Measurements from ENCODE around the gene TPRX1. TPM values are rescaled to one million over a fixed set of nuclear protein-coding genes. Genes with fewer than 3 reads are reported as not detected.
"Not testable (repeated sequence)": the region's sequence is repeated elsewhere in the genome, so short reads cannot be mapped to it uniquely, and the experiment has no call there.

TPRX1 gene
- total RNA-seq, 2 donors from 2014 or later: not detected

DNA sequence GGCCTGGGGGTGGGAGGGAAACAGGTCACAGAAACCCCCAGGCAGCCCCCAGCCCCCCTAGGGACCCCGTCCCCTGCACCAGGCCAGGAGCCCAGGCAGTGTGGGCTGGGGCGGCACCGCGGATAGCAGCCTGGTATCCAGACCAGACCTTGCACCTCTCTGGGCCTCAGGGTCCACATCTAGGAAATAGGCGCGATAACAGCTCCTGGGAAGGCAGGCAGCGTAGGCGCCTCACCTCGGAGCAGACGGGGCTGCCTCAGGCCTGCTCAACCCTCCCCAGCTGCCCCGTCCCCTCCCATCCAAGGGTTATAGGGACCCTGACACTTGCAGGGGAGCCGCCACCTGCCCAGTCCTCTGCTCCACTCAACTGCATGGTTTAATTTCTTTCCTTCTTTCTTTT, 680 bp downstream of the TPRX1 start:
- DNase-seq (ENCODE audit: low spot score); intact Hi-C loops (cut with DNase I): not testable (repeated sequence)

DNA sequence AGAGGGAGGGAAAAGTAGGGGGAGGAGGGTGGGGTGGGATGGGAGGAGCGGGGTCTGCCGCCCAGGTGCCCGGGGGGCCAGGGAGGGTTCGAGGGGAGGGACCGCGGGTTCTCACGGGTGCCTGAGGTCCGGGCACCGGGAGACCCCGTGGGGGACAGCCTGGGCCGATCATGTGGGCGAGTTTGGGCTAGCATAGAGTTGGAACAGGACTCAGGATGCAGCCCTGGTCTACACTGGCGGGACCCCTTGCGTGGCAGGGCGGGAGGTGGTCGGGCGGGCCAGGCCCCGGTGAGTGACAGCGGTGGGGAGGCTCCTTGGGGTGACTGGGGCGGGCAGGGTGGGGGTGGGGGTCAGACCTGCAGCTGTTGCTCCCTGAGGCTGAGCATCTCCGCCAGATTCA, 1.2 kb downstream of the TPRX1 start:
- intact Hi-C loops (cut with DNase I); DNase-seq (ENCODE audit: low spot score): not testable (repeated sequence)

DNA sequence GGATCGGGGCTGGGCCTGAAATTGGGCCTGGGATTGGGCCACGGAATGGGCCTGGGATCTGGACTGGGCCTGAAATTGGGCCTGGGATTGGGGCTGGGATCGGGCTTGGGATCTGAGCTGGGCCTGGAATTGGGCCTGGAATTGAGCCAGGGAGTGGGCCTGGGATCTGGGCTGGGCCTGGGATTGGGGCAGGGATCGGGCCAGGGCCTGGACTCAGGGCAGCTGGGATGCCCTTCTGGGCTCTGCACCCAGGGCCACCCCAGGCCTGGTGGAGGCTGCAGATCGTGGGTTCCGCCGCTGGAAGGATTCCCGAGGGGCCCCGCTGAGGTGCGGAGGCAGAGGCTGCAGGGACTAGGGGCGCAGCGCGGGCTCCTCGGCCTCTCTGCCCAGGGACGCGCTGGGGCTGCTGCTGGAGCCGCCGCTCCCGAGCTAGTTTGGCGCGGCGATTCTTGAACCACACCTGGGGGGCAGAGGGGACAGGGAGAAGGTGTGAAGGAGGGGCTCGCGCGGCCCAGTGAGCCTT, 1.8 kb downstream of the TPRX1 start:
- intact Hi-C loops (cut with DNase I): no loop called here
- DNase-seq (ENCODE audit: low spot score): no peak

DNA sequence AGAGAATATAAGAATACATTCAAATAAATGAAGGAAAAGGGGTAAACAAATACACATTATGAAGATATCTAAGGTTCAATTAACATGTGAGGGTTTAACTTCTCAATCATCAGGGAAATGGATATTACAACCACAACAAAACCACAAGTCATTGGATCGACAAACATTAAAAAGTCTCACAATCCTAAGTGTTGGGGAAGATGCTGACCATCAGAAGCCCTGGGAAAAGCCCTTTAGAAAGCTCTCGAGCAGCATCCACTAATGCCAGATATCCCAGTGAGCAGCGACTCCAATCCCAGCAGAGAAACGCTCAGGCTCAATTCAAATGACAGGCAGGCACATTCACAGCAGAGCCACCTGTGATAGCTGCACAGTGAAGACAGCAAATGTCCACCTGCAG, 3.1 kb downstream of the TPRX1 start:
- intact Hi-C loops (cut with DNase I): no loop called here
- no peak for DNase-seq (ENCODE audit: low spot score)

DNA sequence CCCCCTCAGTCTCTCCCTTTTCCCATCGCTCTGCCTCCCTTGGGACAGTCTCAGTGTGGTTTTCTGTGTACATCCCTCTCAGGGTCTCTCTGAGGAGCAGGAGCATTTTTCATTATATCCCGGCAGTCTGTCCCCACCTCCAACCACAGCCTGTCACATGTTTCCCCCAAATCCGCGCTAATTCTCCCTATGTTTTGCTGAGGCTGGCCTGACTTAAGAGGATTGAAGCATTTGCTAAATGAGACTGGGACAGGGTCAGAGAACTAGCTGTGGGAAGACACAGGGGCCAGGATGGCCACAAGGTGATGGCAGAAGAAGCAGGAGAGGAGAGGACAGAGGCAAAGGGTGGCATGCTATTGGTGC, 5.5 kb downstream of the TPRX1 start:
- no peak for DNase-seq (ENCODE audit: low spot score)
- intact Hi-C loops (cut with DNase I): no loop called here

DNA sequence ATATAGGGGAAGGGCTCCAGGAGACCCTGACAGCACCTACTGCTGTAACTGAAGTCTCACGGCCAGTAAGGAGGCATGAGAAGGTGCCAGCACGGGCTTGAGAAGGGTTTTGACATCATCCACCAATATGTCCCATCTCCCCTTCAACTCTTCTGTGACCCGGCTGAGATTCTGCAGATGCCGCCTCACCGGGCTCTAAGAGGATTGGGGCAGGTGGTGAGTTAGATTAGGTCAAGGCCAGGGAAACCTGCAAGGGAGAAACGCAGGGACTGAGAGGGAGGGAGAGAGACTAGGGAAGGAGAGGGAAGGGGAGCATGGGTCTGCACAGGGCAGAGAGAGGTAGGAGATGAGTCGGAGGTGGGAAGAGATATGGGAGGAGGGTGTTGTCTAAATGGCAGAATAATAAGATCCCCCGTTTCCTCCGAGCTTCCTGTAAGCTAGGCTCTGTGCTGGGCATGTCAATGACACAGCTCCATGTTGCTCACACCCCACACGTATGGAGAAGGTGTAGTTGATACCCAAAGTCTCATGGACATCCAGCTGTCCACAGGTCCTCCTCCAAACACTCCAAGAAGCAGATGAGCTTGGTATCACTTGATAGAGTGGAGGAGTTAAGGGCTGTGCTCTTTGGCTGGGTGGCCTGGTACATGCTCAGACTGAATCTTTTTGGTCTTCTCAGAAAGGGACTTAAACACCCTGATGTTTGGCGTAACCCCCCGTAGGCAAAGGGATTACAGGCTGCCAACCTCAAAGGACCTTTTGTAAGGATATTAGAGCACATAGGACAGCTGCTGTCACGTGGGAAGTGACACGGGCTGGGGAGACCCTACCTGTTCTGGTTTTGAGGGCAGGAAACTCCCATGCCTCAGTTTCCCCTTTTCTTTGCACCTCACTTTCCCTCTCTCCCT, 6.1 kb downstream of the TPRX1 start:
- intact Hi-C loops (cut with DNase I): no loop called here
- no peak for DNase-seq (ENCODE audit: low spot score)

DNA sequence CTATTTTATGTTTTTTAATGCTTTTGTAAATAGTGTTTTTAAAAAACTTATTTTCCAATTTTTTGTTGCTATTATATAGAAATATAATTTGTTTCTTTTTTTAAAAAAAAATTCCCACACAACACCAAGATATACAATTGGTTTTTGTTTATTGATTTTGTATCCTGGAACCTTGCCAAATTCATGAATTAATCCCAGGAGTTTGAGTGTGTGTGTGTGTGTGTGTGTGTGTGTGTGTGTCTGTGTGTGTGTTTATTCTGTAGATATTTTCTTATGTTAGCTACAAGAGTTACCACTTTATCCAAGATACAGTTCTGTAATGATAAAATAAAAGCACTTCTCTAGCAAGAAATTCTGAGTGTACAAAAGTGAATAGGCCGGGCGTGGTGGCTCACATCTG, 7.6 kb downstream of the TPRX1 start:
- no peak for DNase-seq (ENCODE audit: low spot score)
- intact Hi-C loops (cut with DNase I): no loop called here

DNA sequence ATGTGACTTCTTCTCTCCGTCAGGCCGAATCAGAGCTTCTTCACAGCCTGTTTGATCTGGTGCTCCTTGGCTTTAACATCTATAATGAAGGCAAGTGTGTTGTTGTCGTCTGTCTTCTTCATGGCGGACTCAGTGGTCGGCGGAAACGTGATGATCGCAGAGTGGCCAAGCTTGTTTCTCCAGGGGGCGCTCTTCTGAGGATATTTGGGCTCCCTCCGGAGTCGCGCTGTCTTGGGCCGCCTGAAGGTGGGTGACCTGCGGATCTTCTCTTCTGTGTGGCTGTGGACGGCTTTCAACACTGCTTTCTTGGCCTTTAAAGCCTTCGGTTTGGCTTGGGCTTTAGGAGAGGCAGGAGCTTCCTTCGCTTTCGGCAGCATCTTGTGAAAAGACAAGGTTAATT, 9.8 kb downstream of the TPRX1 start:
- intact Hi-C loops (cut with DNase I): no loop called here
- no peak for DNase-seq (ENCODE audit: low spot score)

DNA sequence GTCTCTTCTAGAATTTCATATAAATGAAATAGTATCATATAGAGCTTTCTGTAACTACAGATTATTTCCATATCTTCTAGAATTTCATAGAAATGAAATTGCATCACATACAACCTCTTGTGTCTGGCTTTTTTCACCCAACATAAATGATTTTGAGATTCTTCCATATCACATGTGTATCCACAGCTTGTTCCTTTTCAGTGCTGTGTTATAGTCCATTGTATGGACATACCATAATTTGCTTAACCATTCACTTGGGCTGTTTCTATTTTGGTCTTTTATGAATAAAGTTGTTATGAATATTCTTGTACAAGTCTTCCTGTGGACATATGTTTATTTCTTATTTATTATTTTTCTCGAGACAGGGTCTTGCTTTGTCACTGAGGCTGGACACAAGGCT, 11.7 kb downstream of the TPRX1 start:
- no peak for DNase-seq (ENCODE audit: low spot score)
- intact Hi-C loops (cut with DNase I): no loop called here

DNA sequence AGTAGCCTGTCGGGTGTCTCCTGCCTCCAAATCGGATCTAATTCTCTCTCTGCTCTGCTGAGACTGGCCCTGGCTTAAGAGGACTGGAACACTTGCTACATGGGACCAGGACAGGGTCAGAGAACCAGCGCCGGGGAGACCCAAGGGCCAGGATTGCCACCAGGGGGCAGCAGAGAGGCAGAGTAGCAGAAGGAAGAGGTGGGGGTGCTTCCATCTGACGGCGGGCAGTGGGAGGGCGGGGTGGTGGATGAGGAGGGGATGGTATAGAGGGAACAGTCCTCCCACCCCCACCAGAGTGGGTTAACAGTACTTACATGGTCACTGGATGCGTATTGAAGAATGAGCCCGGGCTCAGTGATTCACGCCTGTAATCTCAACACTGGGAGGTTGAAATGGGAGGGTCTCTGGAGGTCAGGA, 13.9 kb downstream of the TPRX1 start:
- peak; percentile 93 for DNase-seq (ENCODE audit: low spot score)
- intact Hi-C loops (cut with DNase I): no loop called here

DNA sequence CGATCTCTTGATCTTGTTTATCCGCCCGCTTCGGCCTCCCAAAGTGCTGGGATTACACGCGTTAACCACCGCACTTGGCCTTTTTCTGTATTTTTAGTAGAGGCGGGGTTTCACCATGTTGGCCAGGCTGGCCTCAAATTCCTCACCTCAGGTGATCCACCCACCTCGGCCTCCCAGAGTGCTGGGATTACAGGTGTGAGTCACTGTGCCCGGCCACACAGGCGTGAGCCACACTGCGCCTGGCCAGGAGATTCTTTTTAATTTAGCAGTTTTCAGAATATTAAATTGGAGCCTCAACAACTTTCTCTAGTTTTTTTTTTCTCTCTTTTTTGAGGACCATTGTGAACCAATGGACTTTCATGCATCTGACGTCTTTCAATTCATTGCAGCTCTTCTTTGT, 14.5 kb downstream of the TPRX1 start:
- intact Hi-C loops (cut with DNase I): loop anchor here in 1 of 2 donors (5.0 kb wide), 1 partner anchor 73 kb away; no protein-coding TSS in a partner anchor
- not testable (repeated sequence) for DNase-seq (ENCODE audit: low spot score)

DNA sequence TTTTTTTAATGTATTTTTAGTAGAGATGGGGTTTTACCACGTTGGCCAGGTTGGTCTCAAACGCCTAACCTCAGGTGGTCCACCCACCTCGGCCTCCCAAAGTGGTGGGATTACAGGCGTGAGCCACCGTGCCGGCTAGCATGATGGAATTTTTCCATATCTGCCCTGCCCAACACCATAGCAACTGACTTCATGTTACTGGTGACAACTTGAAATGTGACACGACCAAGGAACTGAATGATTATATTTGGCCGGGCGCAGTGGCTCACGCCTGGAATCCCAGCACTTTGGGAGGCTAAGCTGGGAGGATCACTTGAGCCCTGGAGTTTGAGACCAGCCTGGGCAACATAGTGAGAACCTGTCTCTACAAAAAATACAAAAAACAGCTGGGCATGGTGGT, 17.0 kb downstream of the TPRX1 start:
- DNase-seq (ENCODE audit: low spot score): not testable (repeated sequence)
- intact Hi-C loops (cut with DNase I): loop anchor here in 1 of 2 donors (5.0 kb wide), 1 partner anchor 70 kb away; no protein-coding TSS in a partner anchor

DNA sequence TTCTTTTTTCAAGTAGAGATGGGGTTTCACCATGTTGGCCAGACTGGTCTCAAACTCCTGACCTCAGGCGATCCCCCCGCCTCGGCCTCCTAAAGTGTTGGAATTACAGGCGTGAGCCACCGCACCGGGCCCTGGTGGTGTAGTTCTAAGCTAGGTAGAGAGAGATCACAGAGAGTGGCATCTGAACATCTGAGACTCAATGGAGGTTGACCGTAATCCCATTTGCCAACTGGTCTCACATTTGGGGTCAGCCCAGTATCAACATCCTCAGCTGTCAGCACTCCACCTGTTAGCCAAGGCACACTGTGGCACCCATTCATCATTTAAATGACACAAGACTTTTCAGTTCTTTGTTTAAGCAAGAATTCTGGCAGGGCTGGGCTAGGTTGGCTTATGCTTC, 17.8 kb downstream of the TPRX1 start:
- intact Hi-C loops (cut with DNase I): loop anchor here in 1 of 2 donors (5.0 kb wide), 1 partner anchor 69 kb away; no protein-coding TSS in a partner anchor
- no peak for DNase-seq (ENCODE audit: low spot score)

DNA sequence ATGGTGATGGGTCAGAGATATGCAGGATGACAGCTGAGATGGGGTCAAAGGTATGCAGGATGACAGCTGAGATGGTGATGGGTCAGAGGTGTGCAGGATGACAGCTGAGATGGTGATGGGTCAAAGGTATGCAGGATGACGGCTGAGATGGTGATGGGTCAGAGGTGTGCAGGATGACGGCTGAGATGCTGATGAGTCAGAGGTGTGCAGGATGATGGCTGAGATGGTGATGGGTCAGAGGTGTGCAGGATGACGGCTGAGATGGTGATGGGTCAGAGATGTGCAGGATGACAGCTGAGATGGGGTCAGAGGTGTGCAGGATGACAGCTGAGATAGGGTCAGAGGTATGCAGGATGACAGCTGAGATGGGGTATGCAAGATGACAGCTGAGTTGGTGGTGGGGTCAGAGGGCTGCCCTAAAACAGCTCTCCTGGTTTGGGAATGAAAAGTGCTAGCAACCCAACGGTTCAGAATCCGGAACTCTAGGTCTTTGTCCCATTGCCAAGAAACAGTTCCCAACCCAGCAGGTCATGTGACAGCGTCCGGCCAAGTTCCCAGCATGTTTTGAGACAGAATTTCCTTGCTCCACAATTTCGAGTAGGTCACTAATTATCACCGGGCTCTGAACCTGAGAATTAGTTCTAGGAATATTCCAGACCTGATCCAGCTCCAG, 22.6 kb downstream of the TPRX1 start:
- intact Hi-C loops (cut with DNase I): no loop called here
- DNase-seq (ENCODE audit: low spot score): no peak

DNA sequence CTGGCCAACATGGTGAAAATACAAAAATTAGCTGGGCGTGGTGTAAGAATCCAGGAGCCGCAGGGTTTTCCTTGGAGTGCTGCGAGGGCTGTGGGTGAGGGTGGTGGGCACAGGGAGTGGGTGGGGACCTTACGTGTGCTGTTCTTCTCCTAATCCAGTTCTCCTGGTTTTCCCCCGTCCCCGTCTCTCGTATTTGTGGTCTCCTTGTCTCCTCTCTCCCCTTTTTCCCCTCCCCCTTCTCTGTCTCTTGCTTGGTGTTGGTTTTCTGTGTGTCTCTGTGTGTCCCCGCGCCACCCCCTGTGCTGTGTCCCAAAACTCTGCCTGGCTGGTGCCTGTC, 24.2 kb downstream of the TPRX1 start:
- no peak for DNase-seq (ENCODE audit: low spot score)
- intact Hi-C loops (cut with DNase I): no loop called here

DNA sequence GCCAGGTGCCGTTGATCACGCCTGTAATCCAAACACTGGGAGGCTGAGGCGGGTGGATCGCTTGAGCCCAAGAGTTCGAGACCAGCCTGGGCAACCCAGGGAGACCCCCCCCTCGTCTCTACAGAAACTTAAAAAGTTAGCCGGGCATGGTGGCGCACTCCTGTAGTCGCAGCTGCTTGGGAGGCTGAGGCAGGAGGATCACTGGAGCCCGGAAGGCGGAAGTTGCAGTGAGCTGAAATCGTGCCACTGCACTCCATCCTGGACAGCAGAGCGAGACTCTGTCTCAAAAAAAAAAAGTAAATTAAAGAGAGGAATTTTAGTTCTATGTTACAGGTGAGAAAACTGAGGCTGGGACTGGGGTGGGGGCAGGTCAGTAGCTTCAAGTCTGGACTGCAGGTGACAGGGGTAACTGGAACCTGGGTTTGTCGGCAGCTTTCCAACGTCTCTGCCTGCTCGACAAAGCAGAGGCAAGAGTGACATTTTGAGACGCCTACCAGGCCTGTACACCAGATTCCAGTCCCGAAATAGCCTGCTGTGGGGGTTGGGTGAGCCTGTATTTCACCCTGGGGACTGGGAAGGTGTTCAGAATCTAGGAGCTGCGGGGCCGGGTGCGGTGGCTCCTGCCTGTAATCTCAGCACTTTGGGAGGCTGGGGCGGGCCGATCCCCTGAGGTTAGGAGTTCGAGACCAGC, 24.7 kb downstream of the TPRX1 start:
- intact Hi-C loops (cut with DNase I): no loop called here
- DNase-seq (ENCODE audit: low spot score): no peak

DNA sequence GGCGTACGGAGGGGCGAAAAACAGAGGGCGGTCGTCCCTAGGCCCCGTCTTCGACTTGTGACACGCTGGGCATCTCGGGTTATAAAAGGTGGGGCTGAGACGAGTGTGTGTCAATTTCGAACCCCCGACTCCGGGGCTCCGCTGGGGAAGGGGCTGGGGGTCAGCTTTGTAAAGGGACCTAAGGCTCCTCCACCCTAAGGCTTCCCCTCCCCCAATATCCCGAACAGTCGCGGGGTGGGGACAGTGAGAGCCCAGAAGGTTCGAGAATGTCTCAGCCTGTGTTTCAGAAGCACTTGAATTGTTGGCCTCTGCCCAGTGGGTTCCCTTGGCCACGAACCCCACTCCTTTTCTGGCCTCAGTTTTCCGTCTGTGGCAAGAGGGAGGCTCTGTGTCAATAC, 25.4 kb downstream of the TPRX1 start:
- intact Hi-C loops (cut with DNase I): no loop called here
- DNase-seq (ENCODE audit: low spot score): no peak

DNA sequence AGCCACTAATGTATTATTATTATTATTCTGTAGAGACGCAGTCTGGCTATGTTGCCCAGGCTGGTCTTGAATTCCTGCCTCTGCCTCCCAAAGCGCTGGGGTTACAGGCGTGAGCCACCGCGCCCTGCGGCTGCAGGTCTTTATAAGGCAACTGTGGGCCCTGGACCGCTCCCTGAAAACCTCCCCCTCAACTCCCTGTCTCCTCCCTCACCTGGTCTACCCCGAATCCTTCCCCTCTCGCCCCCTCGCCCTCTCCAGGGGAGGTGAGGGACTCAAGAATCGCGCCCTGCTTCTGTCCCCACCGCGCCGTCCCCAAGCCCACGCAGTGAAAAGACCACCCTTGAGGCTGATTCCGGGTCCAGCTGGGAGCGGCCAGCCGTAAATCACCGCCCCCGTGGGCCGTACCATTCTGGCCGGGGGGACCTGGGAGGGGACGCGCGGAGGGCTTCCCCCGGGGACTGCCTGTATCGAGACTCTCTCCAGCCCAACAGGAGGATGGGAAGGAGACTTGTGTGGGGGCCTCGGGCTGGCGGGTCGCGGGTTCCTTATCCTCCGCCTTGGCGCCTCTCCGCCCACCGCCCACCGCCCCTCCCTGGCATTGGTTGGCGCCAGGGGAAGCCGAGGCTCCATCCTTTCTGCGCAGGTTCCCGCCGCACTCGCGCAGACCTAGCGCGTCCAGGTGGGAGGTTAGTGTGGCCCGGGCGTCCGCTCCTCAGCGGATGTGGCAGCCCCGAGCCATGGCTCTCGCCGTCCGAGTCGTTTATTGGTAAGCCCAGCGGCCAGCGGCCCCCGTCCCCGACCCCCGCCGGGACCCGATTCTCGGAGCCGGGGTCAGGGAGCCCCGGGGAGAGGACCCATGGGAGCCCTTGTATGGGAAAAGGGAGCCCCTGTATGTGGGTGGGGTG, 26.1 kb downstream of the TPRX1 start, which contains the start of gene SELENOW:
TSS of gene SELENOW (plus strand) at position 655 of the 905 bp plus-strand sequence. CDS start at position 738, 83 bp downstream.
- intact Hi-C loops (cut with DNase I): no loop called here
- peak; percentile 92 for DNase-seq (ENCODE audit: low spot score)
